ENCODE data around the gene JAZF1.
"Not testable (repeated sequence)": the region's sequence is repeated elsewhere in the genome, so short reads cannot be mapped to it uniquely, and the experiment has no call there.

The JAZF1 gene

DNA sequence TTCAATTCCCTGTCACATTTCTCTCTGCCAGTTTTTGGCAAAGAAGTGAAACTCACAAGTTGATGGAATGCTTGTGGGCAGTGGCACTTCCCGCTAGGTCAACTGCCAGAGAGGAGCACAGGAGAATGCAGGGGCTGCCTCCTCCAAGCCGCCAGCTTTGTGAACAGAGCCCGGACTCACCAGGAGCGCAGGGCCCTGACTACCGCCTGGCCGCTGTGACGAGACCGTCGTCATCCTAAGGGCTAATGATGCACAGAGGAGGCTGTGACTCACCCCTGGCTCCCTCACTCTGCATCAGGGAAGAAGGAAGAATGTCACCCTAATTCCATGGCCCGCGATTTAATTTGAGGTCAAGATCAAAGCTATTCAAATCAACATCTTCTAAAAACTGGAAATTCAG lies 316.7 kb downstream of the JAZF1 start:
- no peak for DNase-seq

DNA sequence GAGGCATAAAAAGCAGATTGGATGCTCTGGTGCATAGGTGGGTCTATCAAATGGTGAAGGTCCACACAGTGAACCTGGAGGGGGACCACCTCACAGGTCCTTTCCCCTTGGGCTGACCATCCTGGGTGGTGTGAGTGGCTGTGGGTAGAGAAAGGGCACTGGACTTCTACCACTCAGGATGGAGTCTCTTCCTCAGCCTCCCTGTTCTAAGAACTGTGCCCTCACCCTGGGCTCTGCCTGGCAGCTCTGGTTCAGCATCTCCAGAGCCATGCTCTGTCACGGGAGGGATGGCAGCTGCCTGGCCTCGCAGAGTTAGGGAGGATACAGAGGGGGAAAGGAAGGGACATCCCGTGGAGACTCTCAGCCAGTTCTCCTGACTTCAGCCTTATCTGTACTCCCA lies 318.8 kb downstream of the JAZF1 start:
- DNase-seq: no peak

DNA sequence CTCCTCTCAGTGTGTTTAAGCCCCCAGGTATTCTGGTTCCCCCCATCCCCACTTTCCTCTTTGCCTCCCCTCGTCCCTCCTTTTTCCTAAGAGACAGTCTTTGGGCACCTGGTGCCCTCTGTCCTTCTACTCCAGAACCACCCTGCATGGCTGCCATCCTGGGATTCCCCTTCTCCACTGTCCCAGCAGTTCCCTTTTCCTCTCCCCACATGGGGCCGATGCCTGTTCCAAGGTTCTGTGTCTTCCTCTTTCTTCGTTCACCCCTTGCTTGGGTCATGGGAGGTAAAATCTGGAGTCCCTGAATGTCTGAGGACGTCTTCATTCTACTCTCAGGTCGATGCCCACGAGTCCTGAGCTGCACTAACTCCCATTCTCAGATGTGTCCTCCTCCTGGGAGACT lies 319.8 kb downstream of the JAZF1 start:
- DNase-seq: no peak

DNA sequence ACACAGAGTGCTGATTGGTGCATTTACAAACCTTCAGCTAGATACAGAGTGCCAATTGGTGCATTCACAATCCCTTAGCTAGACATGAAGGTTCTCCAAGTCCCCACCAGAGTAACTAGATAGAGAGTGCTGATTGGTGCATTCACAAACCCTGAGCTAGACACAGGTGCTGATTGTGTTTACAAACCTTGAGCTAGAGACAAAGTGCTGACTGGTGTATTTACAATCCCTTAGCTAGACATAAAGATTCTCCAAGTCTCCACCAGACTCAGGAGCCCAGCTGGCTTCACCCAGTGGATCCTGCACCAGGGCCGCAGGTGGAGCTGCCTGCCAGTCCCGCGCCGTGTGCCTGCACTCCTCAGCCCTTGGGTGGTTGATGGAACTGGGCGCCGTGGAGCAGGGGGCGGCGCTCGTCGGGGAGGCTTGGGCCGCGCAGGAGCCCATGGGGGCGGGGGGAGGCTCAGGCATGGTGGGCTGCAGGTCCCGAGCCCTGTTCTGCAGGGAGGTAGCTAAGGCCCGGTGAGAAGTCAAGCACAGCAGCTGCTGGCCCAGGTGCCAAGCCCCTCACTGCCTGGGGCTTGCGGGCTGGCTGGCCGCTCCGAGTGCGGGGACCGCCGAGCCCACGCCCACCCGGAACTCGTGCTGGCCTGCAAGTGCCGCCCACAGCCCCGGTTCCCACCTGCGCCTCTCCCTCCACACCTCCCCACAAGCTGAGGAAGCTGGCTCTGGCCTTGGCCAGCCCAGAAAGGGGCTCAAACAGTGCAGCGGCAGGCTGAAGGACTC lies 323.7 kb downstream of the JAZF1 start:
- not testable (repeated sequence) for DNase-seq

DNA sequence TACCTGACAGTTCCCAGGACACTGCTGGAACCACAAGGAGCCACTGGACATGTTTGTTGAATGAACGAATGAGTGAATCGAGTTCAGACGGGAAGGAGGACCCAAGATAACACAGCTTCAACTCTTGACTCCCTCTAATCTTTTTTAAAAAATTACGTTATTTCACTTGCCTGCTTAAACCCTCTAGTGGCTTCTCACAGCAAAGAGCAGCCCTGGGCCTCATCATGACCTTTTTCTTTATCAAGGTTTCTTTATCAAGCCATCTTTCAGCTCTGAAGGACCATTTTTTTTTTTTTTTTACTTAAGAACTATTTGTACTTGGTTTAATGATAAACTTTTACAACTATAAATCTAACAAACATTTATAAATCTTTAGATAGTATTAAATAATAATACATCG lies 330.1 kb downstream of the JAZF1 start:
- DNase-seq: no peak

DNA sequence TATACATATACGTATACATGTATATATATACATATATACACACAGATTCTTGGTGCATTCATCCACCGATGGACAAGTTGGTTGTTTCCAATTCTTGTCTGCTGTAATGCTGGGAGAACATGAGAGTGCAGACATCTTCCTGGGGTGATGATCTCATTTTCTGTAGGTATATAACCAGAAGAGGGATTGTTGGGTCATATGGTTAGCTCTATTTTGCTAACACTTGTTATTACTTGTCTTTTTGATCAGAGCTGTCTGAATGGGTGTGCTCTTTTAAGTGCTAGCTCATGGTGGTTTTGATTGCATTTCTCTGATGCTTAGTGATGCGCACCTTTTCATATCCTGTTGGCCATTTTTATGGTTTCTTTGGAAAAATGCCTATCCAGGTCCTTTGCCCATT lies 334.2 kb downstream of the JAZF1 start:
- DNase-seq: no peak

DNA sequence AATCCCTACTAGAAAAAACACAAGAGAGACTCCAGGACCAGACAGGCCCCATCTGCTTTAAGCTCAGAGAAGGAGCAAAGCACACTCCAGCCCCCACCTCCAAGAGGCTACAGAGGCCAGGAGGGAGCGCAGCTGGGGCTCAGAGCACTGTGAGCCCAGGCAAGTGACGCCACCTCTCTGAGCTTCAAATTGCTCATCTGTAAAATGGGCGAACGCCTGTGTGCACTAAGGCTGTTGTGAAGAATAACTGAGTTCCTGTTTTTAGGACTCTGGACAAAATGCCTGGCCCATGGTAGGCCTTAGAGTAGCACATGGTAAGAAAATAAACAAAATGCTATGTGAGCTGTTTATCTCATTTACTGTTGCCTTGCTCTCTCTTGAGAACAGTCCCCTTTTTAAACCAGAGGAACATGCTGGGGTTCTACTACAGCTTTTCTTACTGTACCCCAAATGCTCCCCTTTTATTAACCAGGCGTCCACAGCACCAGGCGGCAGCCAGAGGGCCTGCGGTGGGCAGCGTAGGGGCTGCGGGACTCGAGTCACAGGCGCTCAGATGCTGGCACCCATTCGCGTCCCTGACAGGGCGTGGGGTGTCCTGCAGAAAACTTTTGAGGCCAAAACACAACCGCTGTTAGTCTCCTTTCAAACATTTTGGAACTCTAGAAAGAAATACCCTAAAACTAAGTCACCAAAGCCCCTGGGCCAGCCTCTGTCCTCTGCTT lies 336.9 kb downstream of the JAZF1 start:
- no peak for DNase-seq

DNA sequence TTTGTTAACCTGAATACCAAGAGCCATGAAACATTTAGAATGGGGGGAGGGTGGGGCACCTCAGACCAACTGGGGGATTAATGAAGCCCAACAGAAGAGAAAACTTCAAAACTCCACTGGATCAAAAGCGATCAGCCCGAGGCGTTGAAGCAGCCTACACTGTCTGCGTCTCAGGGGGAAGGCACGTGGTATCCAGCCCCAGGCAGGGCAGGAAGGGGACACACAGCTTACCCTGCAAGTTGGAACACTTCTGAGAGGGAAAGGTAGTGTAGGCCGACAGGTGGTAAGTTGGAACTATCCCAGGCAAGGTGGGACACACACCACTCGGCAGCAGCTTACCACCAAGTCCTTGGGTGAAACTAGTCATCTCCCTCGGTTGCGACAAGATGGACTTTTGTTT lies 337.7 kb downstream of the JAZF1 start:
- DNase-seq: no peak

DNA sequence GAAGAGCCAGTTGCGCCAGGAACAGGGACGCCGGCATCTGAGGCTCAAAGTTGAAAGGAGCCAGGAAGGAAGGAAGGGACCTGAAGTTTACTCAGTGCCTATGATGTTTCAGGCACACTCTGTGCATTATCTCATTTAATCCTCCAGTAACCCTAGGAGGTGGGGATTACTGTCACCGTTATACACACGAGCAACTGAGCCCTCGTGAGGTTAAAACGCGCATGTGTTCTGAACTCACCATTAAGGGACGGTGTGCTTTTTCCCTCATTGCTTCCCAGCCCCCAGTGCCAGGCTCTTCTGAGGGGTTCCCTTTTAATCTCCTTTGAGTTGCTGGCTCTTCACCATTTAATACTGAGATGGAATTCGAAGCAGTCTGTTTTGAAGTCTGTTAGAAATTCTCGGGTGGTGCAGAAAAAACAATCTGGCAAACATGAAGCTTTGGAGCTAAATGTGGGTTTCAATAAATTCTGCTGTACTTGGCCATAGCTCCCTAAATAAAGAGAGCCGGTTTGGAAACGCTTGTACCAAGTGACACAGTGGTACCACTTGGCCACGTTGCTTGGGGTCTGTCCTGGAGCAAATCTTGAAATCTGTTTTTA lies 338.4 kb downstream of the JAZF1 start:
- DNase-seq: no peak

DNA sequence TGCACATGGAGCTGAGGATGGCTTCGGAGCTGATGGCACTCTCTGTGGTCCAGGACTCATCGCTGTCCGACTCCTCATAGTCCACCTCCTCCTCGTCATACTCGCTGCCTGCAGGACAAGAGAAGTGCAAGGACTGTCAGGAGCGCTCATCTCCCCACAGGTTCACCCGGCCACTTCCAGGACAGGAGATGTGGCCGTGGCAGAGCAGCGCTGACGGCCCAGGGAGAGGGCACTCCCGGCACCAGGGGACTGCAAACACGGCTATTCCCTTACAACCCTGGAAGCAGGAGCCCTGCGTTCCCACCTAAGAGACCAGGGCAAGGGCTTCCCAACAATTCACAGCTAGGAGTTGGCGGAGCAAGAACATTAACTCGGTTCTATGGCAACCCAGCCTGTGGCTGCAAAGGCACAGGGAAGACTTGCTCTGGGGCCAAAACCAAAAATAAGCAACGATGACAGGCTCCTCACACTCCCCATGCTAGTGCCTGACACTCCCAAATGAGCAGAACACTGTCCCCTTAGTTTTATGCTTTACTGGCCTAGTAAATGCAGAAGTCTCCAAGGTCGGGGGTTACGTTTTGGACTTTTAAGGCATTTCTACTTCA lies 339.7 kb downstream of the JAZF1 start:
- DNase-seq: no peak

DNA sequence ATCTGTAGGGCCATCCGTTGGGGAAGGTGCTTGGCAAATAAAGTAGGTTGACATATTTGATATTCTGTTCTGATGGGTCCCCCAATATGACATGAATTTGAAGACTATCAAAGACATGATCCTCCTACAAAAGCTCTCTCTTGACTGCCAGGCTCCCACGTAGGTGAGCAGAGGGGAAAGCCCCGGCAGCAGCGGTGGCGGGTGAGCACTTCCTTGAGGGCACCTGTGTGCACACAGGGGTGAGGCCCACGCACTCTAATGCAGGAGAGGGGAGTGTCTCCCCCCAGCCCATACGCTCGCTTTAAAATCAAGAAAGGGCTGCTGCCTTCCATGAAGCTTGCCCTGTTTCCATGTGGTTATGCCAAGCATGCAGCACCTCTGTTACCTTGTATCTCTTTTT lies 340.3 kb downstream of the JAZF1 start:
- no peak for DNase-seq

DNA sequence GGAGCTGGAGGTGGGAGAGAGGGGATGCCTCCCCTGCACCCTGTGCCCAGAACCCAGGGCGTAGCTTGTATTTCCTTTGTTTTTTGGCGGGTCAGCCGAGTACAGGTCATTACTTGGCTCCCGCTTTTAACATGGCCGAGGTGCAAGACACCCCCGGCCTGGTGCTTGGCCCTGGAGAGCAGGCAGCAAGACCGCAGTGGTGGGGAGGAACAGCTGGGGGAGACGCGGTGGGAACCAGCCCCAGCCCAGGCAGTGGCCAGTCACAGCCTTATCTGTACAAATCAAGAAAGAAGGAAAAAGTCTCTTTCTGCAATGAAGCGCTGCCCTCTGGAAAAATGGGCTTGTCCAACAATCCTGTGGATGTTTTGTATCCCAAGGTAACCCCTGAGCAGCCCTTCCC lies 341.5 kb downstream of the JAZF1 start:
- no peak for DNase-seq

DNA sequence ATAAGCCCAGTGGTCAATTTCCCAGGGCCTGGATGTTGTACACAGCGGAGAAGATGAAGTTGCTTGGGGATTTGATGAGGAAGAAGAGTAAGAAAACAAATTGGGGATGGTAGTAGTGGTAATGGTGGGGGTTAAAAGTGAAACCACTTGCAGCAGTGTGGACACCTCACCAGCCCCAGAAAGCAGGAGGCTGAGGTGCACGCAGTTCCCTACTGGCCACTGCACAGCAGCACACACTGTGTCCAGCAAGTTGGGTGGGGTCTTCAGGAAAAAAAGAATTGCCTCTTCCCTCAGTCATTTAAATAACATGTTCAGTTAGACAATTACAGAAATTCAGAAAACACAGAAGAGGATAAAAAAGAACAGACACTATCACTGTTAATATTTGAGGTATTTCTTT lies 344.1 kb downstream of the JAZF1 start:
- DNase-seq: no peak

DNA sequence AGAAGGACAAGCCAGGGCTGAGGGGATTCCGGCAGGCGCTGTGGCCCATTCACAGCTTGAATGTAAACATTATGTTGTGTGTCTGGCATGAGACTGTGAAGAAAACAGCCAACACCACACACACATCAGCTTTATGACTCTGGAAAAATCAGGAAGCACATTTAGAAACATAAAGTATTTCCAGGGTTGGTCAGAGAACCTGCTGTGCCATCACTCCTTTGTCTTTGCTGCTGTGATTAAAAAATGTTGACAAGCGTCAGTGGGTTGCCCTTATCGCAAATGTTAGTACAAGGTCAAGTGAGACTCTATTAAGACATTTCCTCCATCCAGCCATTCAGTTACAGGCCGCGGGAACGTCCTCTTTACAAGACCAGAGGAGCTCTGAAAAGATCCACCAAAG lies 345.2 kb downstream of the JAZF1 start:
- no peak for DNase-seq

DNA sequence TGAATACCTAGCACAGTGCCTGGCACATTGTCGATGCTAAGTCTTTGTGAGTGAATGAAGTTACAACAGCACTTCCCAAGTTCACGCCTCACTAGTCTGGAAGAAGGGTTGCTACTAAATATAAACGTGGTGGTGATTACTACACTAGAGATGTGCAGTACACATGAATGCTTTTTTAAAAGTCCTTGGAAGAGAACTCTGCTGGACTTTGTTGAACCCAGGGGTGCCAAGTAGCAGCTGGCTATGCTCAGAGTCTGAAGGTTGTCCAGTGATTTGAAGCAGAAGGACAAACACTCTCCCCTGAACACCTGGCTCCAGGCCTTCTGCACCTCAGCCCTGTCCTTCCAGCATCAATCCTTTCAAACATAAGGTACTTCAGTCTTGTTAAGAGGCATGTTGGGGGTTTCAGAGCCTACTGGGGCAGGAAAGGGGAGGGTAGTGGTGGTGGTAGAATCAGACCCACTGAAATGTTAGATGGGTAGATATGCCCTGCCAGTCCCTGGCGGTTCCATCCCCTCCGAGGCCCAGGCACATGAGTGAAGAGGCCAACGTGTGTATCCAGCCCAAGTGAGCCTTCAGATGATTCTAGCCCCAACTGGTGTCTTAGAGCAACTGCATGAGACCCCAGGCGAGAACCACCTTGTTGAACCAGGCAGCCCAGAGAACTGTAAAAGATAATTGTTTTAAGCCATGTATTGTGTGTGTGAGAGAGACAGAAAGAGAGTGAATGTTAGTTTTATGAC lies 346.2 kb downstream of the JAZF1 start:
- DNase-seq: no peak

DNA sequence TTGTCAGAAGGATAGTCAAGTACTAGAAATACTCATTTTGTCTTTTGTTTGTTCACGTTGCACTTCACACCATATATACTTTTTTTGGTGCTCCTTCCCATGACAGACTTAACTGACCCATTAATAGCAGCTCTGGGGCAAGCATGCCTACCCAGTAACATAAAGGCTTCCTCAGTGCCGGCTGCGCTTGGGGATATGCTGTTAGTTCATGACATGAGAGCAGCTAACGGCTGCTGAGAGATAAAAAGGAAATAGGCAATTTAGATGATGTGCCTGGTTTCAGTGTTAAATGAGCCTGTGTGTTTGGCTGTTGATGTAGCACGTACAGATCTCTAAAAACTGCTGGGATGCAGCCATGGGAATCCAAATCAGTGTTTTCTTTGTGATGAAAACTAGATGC lies 354.2 kb downstream of the JAZF1 start:
- DNase-seq: no peak

DNA sequence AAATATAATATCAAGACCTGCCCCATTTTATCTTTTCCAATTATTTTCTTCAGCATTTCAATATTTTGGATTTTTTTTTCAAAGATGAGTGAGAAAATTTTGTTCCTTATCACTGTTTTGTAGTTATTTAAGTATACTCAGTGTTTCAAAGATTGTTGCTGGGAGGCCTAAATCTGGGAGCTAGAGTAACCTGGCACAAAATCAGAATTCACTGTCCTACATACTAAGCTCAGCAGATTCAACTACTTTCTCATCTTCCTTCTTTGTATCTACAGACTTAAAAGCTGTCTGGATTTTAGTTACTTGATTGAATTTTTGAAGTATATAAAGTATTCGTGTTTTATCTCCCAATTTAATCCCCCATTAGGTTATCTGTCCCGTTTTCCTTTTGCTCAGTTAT lies 354.7 kb downstream of the JAZF1 start:
- DNase-seq: no peak

DNA sequence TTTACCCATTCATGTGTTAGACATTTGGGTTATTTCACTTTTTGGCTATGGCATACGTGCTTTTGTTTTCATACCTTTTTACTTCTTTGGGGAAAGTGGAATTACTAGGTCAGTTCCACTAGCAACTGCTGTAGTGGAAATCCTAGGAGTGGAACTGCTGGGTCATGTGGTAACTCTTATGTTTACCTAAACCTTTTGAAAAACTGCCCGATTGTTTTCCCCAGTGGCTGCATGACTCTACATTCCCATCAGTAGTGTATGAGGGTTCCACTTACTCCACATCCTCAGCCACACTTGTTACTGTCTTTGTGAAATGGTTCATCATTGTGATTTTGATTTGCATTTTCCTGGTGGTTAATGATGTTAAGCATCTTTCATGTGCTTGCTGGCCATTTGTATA lies 358.4 kb downstream of the JAZF1 start:
- no peak for DNase-seq

DNA sequence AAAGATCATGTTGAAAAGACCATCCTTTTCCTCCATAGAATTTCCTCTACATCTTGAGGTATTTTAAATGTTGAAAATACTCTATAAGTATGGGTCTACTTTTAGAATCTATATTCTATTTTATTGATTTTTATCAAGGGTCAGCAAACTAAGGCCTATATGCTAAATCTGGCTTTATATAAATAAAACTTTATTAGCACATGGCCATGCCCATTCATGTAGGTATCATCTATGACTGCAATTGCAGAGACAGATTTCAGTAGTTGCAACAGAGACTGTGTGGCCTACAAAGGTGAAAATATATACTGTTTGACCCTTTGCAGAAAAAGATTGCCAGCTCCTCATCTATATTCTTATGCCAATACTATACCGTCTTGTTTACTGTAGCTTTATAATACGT lies 367.9 kb downstream of the JAZF1 start:
- no peak for DNase-seq

DNA sequence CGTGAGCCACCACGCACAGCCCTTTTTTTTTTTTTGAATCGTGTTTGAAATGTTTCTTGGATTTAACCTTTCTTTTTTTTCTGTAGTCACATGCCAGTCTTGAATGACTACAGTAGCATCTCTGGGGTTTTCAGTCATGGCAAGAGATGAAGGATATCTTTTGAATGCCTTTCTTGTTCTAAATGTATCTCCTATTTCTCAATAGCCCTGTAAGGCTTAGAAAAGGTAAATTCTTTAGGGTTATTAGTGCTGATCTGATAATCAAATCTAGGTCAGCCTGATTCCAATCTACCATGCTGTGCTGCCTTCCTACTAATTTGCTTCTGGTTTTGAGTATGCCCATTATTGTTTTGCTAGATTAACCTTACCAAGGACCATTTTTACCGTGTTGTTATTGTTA lies 370.4 kb downstream of the JAZF1 start:
- no peak for DNase-seq

DNA sequence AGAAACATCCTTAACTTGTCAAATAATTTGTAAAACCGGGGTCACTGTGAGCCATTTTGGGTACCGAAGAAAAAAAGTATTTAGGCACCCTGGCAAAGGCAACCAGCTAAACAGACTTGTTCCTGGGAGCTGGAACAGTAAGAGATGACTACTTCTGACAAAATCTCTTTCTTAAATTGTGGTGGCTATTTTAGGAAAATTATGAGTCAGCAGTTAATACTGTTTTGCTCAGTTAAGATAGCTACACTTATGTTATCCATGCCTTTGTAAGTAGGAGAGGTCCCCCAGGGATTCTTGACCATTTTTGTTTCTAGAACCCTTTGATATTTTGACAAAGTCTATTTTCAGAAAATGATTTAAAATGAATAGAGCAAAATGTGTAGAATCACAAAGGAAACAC lies 372.0 kb downstream of the JAZF1 start:
- DNase-seq: no peak

DNA sequence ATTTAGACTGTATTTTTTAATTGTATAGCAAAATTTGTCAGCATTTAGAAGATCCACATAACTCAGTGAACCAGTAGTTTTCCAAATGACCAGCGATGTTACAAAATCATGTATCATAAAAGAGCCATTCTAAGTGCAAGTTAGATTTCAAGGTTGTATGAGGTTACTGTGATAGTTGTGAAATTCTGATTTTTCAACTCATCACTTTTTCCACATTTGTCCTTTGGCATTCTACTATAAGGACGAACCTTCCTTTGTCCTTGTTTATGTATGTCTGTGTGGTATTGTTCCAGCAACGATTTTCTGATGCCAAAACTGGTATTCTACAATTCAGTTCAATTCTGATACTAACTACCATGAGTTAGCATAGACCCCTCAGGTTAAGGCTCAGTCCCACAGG lies 376.5 kb downstream of the JAZF1 start:
- DNase-seq: no peak

DNA sequence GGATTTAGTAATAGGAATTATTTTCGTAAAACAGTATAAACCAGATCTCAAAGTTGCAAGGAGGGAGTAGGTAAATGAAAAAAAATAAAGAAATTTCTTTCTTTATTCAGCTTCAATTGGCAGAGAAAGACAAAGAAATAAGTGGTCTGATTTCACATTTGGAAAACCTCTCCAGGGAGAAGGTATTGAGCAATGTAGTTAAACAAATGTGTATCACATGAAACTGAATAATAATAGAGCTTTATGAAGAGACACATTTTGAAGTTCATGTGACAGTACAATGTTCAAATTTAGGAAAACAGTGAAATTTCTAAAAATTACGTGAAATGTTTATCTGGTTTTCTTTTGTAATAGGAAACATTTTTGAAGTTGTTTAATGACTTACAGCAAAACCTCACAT lies 377.6 kb downstream of the JAZF1 start:
- DNase-seq: no peak

All from NCI-H69 (cell line).